H9 (cell line): ENCODE measurements around the gene UNC5C. TPM values are rescaled to one million over a fixed set of nuclear protein-coding genes. Genes with fewer than 3 reads are reported as not detected.

ENCODE experiments used
- DNase-seq: peaks from one replicate; pipeline ENCODE4 v3.0.0-alpha.2; 2017
- H2AFZ ChIP-seq: one replicate; pipeline ENCODE4 v1.6.1; 2013; ENCODE audit warnings: mild to moderate bottlenecking, low read length, control low read depth, moderate library complexity
- H2AK5ac ChIP-seq: 2 replicates; pipeline ENCODE4 v1.6.1; 2013; ENCODE audit warnings: low read length, control low read depth, mixed read lengths; ENCODE audit not compliant: insufficient read length
- H2BK120ac ChIP-seq: one replicate; pipeline ENCODE4 v1.6.1; 2013; ENCODE audit warnings: low read depth, mild to moderate bottlenecking, low read length, control low read depth, inconsistent platforms; ENCODE audit not compliant: poor library complexity, severe bottlenecking
- H2BK12ac ChIP-seq: 2 replicates; pipeline ENCODE4 v1.6.1; 2013; ENCODE audit warnings: low read length, control low read depth, mixed read lengths, low read depth; ENCODE audit not compliant: insufficient read length
- H2BK15ac ChIP-seq: 2 replicates; pipeline ENCODE4 v1.6.1; 2013; ENCODE audit warnings: low read depth, low read length, control low read depth
- H2BK20ac ChIP-seq: one replicate; pipeline ENCODE4 v1.6.1; 2013; ENCODE audit warnings: low read depth, mild to moderate bottlenecking, low read length, control low read depth, inconsistent platforms; ENCODE audit not compliant: poor library complexity, severe bottlenecking
- H2BK5ac ChIP-seq: 2 replicates; pipeline ENCODE4 v1.6.1; 2013; ENCODE audit warnings: low read length, control low read depth, mixed read lengths; ENCODE audit not compliant: insufficient read length
- H3K14ac ChIP-seq: 2 replicates; pipeline ENCODE4 v1.6.1; 2013; ENCODE audit warnings: low read length, control low read depth; ENCODE audit not compliant: insufficient read depth
- H3K18ac ChIP-seq: 2 replicates; pipeline ENCODE4 v1.6.1; 2013; ENCODE audit warnings: low read depth, mild to moderate bottlenecking, mixed read lengths, low read length, control low read depth; ENCODE audit not compliant: insufficient read length
- H3K23ac ChIP-seq: 2 replicates; pipeline ENCODE4 v1.6.1; 2013; ENCODE audit warnings: low read length, control low read depth, mixed read lengths, low read depth; ENCODE audit not compliant: insufficient read length
- H3K23me2 ChIP-seq: 2 replicates; pipeline ENCODE4 v1.6.1; 2013; ENCODE audit warnings: low read depth, mild to moderate bottlenecking, mixed read lengths, low read length, control low read depth; ENCODE audit not compliant: insufficient read length, poor library complexity, severe bottlenecking
- H3K27ac ChIP-seq: 2 replicates; pipeline ENCODE4 v1.5.1; 2013; ENCODE audit warnings: low read length, control low read depth, mixed read lengths, low read depth; ENCODE audit not compliant: insufficient read length
- H3K27me3 ChIP-seq: 2 replicates; pipeline ENCODE4 v1.6.1; 2013; ENCODE audit warnings: low read length, control low read depth, inconsistent platforms; ENCODE audit not compliant: insufficient read depth
- H3K4ac ChIP-seq: 2 replicates; pipeline ENCODE4 v1.6.1; 2013; ENCODE audit warnings: low read depth, mild to moderate bottlenecking, control low read depth, inconsistent platforms, low read length, moderate library complexity
- H3K4me1 ChIP-seq: 2 replicates; pipeline ENCODE4 v1.6.1; 2013; ENCODE audit warnings: low read length, control low read depth, inconsistent platforms; ENCODE audit not compliant: insufficient read depth
- H3K4me2 ChIP-seq: 2 replicates; pipeline ENCODE4 v1.6.1; 2013; ENCODE audit warnings: low read length, control low read depth, mixed read lengths; ENCODE audit not compliant: insufficient read length, insufficient read depth
- H3K56ac ChIP-seq: 2 replicates; pipeline ENCODE4 v1.6.1; 2013; ENCODE audit warnings: low read depth, mild to moderate bottlenecking, mixed read lengths, low read length, control low read depth; ENCODE audit not compliant: insufficient read length
- H3K79me1 ChIP-seq: 2 replicates; pipeline ENCODE4 v1.6.1; 2013; ENCODE audit warnings: low read depth, mild to moderate bottlenecking, moderate library complexity, low read length, control low read depth, inconsistent platforms; ENCODE audit not compliant: insufficient read depth, poor library complexity, severe bottlenecking
- H3K79me2 ChIP-seq: 2 replicates; pipeline ENCODE4 v1.6.1; 2013; ENCODE audit warnings: low read length, control low read depth, inconsistent platforms; ENCODE audit not compliant: insufficient read depth
- H3K9ac ChIP-seq: 2 replicates; pipeline ENCODE4 v1.6.1; 2013; ENCODE audit warnings: low read length, control low read depth, mixed read lengths; ENCODE audit not compliant: insufficient read length; ENCODE audit errors: extremely low read depth
- H3K9me3 ChIP-seq: one replicate; pipeline ENCODE4 v1.6.1; 2013; ENCODE audit warnings: low read depth, low read length, inconsistent platforms; ENCODE audit not compliant: control insufficient read depth
- H3T11ph ChIP-seq: one replicate; pipeline ENCODE4 v1.6.1; 2013; ENCODE audit warnings: mild to moderate bottlenecking, low read length, control low read depth, inconsistent platforms
- H4K20me1 ChIP-seq: one replicate; pipeline ENCODE4 v1.6.1; 2013; ENCODE audit not compliant: control insufficient read depth, insufficient read length, insufficient read depth
- H4K5ac ChIP-seq: 2 replicates; pipeline ENCODE4 v1.6.1; 2013; ENCODE audit warnings: low read depth, mild to moderate bottlenecking, mixed read lengths, low read length, control low read depth; ENCODE audit not compliant: insufficient read length
- H4K8ac ChIP-seq: replicated peaks from 2 replicates; pipeline ENCODE4 v1.6.1; 2013; ENCODE audit warnings: low read length, control low read depth, mixed read lengths, low read depth; ENCODE audit not compliant: insufficient read length
- H4K91ac ChIP-seq: 2 replicates; pipeline ENCODE4 v1.6.1; 2013; ENCODE audit warnings: low read depth, mild to moderate bottlenecking, moderate library complexity, mixed read lengths, low read length, control low read depth; ENCODE audit not compliant: insufficient read length
- H3K27ac Mint-ChIP-seq, 3 experiments: 2 replicates in 2 of 3; 3 replicates in 1 of 3; pipeline ENCODE4 v1.8.0; 2020 to 2021; ENCODE audit warnings: mixed read lengths in 3 of 3, mild to moderate bottlenecking in 1 of 3, moderate library complexity in 1 of 3
- H3K27me3 Mint-ChIP-seq: 2 replicates; pipeline ENCODE4 v1.8.0; 2021; ENCODE audit warnings: low read depth, mild to moderate bottlenecking, moderate library complexity, mixed read lengths
- H3K36me3 Mint-ChIP-seq, 3 experiments: 2 replicates in 2 of 3; 3 replicates in 1 of 3; pipeline ENCODE4 v1.8.0; 2020 to 2021; ENCODE audit warnings: low read depth in 3 of 3, mixed read lengths in 3 of 3; ENCODE audit not compliant: insufficient read depth in 1 of 3
- H3K4me1 Mint-ChIP-seq, 2 experiments: 2 replicates each; pipeline ENCODE4 v1.8.0; 2020; ENCODE audit warnings: mixed read lengths in 2 of 2
- H3K4me3 Mint-ChIP-seq, 2 experiments: 2 replicates in 1 of 2; 3 replicates in 1 of 2; pipeline ENCODE4 v1.8.0; 2020 to 2021; ENCODE audit warnings: mild to moderate bottlenecking in 2 of 2, mixed read lengths in 2 of 2, moderate library complexity in 1 of 2
- H3K9me3 Mint-ChIP-seq, 2 experiments: 2 replicates in 1 of 2; 3 replicates in 1 of 2; pipeline ENCODE4 v1.8.0; 2020; ENCODE audit warnings: mild to moderate bottlenecking in 2 of 2, mixed read lengths in 2 of 2, moderate library complexity in 1 of 2
- CTCF ChIP-seq: fragments of 200-600 bp; sonication (generic); conservative IDR thresholded peaks from 3 replicates; pipeline ENCODE4 v1.8.0; 2021; ENCODE audit warnings: antibody characterized with exemption, mild to moderate bottlenecking
- WGBS: extraction: QIAGEN DNeasy Blood & Tissue Kit; methylation state at CpG from one replicate; pipeline ENCODE4 v1.1.7; 2013; ENCODE audit warnings: missing lambda C conversion rate, low lambda C conversion rate, mixed read lengths; ENCODE audit not compliant: insufficient read length; ENCODE audit errors: extremely low coverage; 5-methylcytosine and 5-hydroxymethylcytosine counted together
- total RNA-seq: library from RNA; stranded (reverse); gene quantifications from 2 replicates; pipeline ENCODE4 v1.2.1, GENCODE V29; 2021

UNC5C gene
- total RNA-seq, 1 experiment from 2014 or later: not detected

- Histone ChIP-seq H3K14ac (no peak overlapping the region), H3K56ac (no peak overlapping the region), H3K9me3 (no peaks in the 10 kb centered on the region), H4K5ac (no peak overlapping the region), H3K27ac (no peak overlapping the region), H3K4ac (no peak overlapping the region), H2BK5ac (no peak overlapping the region), H3K9ac (no peak overlapping the region), H2BK15ac (no peak overlapping the region), H2BK120ac (no peak overlapping the region), H3K4me2 (no peak overlapping the region), H3K79me2 (no peaks in the 10 kb centered on the region), H3T11ph (no peak overlapping the region), H2AFZ (no peak overlapping the region), H2AK5ac (no peak overlapping the region), H3K18ac (no peak overlapping the region), H2BK20ac (no peak overlapping the region), H2BK12ac (no peak overlapping the region), H3K23me2 (no peaks in the 10 kb centered on the region), H4K91ac (no peak overlapping the region), H4K20me1 (no peaks in the 10 kb centered on the region), H3K79me1 (no peaks in the 10 kb centered on the region), H3K4me1 (no peaks in the 10 kb centered on the region), H4K8ac (no peak overlapping the region), H3K23ac (no peak overlapping the region), H3K27me3 (no peaks in the 10 kb centered on the region)
- Mint-ChIP-seq H3K27me3 (no peaks in the 10 kb centered on the region), H3K27ac (no peak overlapping the region), H3K9me3 (no peaks in the 10 kb centered on the region; a peak in 1 of 5 replicates), H3K36me3 (no peaks in the 10 kb centered on the region), H3K4me3 (no peak overlapping the region), H3K4me1 (no peaks in the 10 kb centered on the region)
- WGBS: no CpG with 5 or more reads among the region's 6 CpGs
- TF ChIP-seq CTCF: no peak
- no peak for DNase-seq
Observed at GRCh38 chr4:95225849-95226248, 322.9 kb downstream of the UNC5C start.
